Peyer's patch (tissue), 4 donors: ENCODE data around the gene RSPRY1. TPM values are rescaled to one million over a fixed set of nuclear protein-coding genes. Genes with fewer than 3 reads are reported as not detected.

Experiments
- DNase-seq, 3 donors: peaks; one replicate each; pipeline ENCODE4 v3.0.0-alpha.2; 2017 to 2019
- H3K27ac ChIP-seq, 4 donors: fragments of 200-600 bp; sonication (generic); one replicate each; pipeline ENCODE4 v1.5.1; 2016 to 2019
- H3K27me3 ChIP-seq, 2 donors: fragments of 200-600 bp; sonication (generic); one replicate each; pipeline ENCODE4 v1.5.1; 2019
- H3K36me3 ChIP-seq, 3 donors: fragments of 200-600 bp; sonication (generic); one replicate each; pipeline ENCODE4 v1.5.1; 2016 to 2019
- H3K4me1 ChIP-seq, 4 donors: fragments of 200-600 bp; sonication (generic); one replicate each; pipeline ENCODE4 v1.5.1; 2016 to 2019
- H3K4me3 ChIP-seq, 4 donors: fragments of 200-600 bp; sonication (generic); 1 replicate in 3 of 4; 2 replicates in 1 of 4; pipeline ENCODE4 v1.5.1; 2016 to 2019; ENCODE audit warnings: mild to moderate bottlenecking in 1 of 4
- H3K9me3 ChIP-seq, 4 donors: fragments of 200-600 bp; sonication (generic); one replicate each; pipeline ENCODE4 v1.5.1; 2016 to 2019; ENCODE audit warnings: mild to moderate bottlenecking in 1 of 4
- POLR2A ChIP-seq, 2 donors: fragments of 450-650 bp; IDR thresholded peaks; one replicate each; pipeline ENCODE4 v1.5.1; 2017; ENCODE audit warnings: antibody characterized with exemption in 2 of 2, mild to moderate bottlenecking in 2 of 2, moderate library complexity in 2 of 2
- total RNA-seq, 4 donors: library from RNA; depleted of rRNA; stranded (reverse); fragments of >200 nt; gene quantifications; one replicate each; pipeline ENCODE4 v1.1.0, GENCODE V29; 2016
- TF ChIP-seq, protein P1 (sequence below), 6 experiments: fragments of 450-650 bp in 4 of 6; fragments of 200-600 bp in 2 of 6; sonication (generic) in 1 of 6; IDR thresholded peaks; one replicate each; pipeline ENCODE4 v1.5.1; 2017 to 2019; ENCODE audit warnings: antibody characterized with exemption in 6 of 6, mild to moderate bottlenecking in 3 of 6, moderate library complexity in 1 of 6

The RSPRY1 gene
- total RNA-seq, 4 donors from 2014 or later, result 49.0 to 84.7 (median 65.1) TPM

DNA sequence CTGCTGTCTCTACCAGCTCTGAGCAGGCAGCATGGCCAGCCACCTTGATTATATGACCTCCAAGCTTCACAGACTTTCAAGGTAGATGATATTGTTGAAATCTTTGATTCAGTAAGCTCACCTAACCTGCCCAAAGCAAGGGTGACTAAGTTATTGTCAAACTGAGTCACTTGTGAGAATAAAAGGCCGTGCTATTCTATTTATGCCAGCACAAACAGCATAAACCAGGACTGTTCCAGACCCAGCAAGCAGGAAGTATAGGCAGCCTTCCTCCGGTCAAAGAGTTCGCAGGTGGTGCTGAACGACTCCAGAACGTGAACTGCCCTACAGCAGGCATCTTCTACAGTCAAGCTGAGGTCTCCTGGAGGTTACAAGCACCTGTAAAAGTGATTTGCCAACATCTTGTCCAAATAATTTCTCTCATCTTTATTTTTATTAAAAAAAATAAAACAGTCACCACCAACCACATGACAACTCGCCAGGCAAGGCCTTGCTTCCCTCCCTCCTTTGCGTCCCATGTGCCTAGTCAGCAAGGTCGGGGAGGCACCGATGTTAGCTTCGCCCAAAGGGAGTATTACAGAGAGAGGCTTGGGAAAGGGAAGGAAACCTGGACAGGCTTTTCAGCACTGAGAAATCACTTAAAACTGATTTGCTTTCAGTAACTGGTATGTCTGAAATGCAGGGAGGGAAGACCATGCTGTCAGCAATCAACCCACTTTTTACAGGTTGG, 69.7 kb downstream of the RSPRY1 start:
- no peak for TF ChIP-seq POLR2A (IDR thresholded peaks at IDR 0.05)
- TF ChIP-seq, protein P1, sequence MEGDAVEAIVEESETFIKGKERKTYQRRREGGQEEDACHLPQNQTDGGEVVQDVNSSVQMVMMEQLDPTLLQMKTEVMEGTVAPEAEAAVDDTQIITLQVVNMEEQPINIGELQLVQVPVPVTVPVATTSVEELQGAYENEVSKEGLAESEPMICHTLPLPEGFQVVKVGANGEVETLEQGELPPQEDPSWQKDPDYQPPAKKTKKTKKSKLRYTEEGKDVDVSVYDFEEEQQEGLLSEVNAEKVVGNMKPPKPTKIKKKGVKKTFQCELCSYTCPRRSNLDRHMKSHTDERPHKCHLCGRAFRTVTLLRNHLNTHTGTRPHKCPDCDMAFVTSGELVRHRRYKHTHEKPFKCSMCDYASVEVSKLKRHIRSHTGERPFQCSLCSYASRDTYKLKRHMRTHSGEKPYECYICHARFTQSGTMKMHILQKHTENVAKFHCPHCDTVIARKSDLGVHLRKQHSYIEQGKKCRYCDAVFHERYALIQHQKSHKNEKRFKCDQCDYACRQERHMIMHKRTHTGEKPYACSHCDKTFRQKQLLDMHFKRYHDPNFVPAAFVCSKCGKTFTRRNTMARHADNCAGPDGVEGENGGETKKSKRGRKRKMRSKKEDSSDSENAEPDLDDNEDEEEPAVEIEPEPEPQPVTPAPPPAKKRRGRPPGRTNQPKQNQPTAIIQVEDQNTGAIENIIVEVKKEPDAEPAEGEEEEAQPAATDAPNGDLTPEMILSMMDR (IDR thresholded peaks at IDR 0.05), result no peak
- H3K27ac ChIP-seq, result no peak overlapping the region
- H3K36me3 ChIP-seq, result peaks cover 0 to 77% (median 0%) of the 10 kb centered on the region in 3 donors

GRCh38 chr16:57256601-57257395, 70.7 kb downstream of the RSPRY1 start:
- H3K36me3 ChIP-seq, result peaks cover 0 to 68% (median 0%) of the 10 kb centered on the region in 3 donors

More for the DNA sequence above, 69.7 kb downstream of the RSPRY1 start:
- Histone ChIP-seq H3K4me3 (no peak overlapping the region), H3K4me1 (peaks cover 0 to 9% (median 3%) of the 10 kb centered on the region in 4 donors), H3K9me3 (no peaks in the 10 kb centered on the region), H3K27me3 (no peaks in the 10 kb centered on the region)
- peak in 1 of 3 donors; percentile 33 for DNase-seq

GRCh38 chr16:57257455-57258070, 71.4 kb downstream of the RSPRY1 start:
- Histone ChIP-seq H3K27me3 (no peaks in the 10 kb centered on the region), H3K9me3 (no peaks in the 10 kb centered on the region), H3K4me3 (no peak overlapping the region), H3K4me1 (peaks cover 0 to 6% (median 3%) of the 10 kb centered on the region in 4 donors), H3K36me3 (peaks cover 0 to 60% (median 0%) of the 10 kb centered on the region in 3 donors), H3K27ac (no peak overlapping the region)
- DNase-seq, result peak in 2 of 3 donors; percentile 8 to 32
- TF ChIP-seq POLR2A (IDR thresholded peaks at IDR 0.05), result no peak

More at GRCh38 chr16:57256601-57257395, 70.7 kb downstream of the RSPRY1 start:
- TF ChIP-seq POLR2A (IDR thresholded peaks at IDR 0.05), result no peak
- TF ChIP-seq, protein P1 (IDR thresholded peaks at IDR 0.05), result no peak
- peak in 1 of 3 donors; percentile 36 for DNase-seq
- no peak overlapping the region for H3K4me3 ChIP-seq
- H3K27me3 ChIP-seq, result no peaks in the 10 kb centered on the region
- H3K4me1 ChIP-seq, result peaks cover 0 to 9% (median 3%) of the 10 kb centered on the region in 4 donors
- H3K27ac ChIP-seq, result no peak overlapping the region
- H3K9me3 ChIP-seq, result no peaks in the 10 kb centered on the region

- Histone ChIP-seq H3K4me3 (no peak overlapping the region), H3K36me3 (peaks cover 0 to 53% (median 0%) of the 10 kb centered on the region in 3 donors), H3K27ac (no peak overlapping the region), H3K9me3 (no peaks in the 10 kb centered on the region), H3K4me1 (peaks cover 0 to 3% (median 0%) of the 10 kb centered on the region in 4 donors), H3K27me3 (no peaks in the 10 kb centered on the region)
- DNase-seq, result peak in 1 of 3 donors; percentile 34
- TF ChIP-seq, protein P1 (IDR thresholded peaks at IDR 0.05), result no peak
- TF ChIP-seq POLR2A (IDR thresholded peaks at IDR 0.05), result no peak
Observed at GRCh38 chr16:57258226-57258909, 72.2 kb downstream of the RSPRY1 start.

GRCh38 chr16:57258910-57259475, 72.9 kb downstream of the RSPRY1 start:
- Histone ChIP-seq H3K9me3 (no peaks in the 10 kb centered on the region), H3K36me3 (peaks cover 0 to 47% (median 0%) of the 10 kb centered on the region in 3 donors), H3K4me3 (no peak overlapping the region), H3K4me1 (peaks cover 0 to 3% (median 0%) of the 10 kb centered on the region in 4 donors), H3K27ac (no peak overlapping the region), H3K27me3 (no peaks in the 10 kb centered on the region)
- peak in 1 of 3 donors; percentile 18 for DNase-seq
- TF ChIP-seq, protein P1 (IDR thresholded peaks at IDR 0.05), result no peak
- TF ChIP-seq POLR2A (IDR thresholded peaks at IDR 0.05), result no peak
